Measurements from ENCODE around the gene ZNF175.

DNA sequence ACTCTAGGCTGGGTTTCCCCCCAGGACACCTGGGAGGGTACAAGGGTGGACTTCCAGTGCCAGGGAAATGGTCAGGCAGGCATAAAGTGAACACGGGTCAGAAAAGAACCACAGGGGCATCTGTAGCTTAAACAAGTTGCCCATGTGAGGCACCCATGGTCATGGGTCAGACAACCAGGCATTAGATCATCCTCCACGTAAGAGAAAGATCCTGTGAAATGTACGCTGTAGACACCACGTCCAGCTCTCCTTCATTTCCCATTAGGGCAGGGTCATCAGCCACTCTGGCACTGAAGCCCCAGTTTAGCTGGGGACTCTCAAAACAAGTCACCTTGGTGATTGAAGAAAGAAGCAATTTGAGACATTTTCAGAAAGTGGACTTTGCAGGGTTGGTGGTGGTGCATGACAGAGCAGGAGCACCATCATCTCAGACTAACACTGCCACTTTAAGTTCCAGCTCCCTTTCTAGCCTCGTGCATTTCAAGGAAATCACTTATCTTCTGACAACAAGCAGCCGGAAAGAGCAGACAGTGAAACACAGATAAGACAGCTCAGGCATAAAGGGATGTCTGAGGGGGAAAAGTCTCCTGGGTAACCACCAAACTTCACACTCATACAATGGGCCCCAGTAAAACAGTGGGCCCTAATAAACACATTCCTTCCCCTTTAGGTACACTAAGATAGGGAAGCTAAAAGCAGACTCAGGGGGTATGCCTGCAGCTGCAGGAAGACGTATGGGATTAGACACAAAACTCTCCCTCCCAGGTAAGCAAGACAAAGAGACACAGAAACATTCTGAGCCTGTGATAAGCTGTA lies 23.5 kb upstream of the ZNF175 start:
- TF ChIP-seq, protein P1, sequence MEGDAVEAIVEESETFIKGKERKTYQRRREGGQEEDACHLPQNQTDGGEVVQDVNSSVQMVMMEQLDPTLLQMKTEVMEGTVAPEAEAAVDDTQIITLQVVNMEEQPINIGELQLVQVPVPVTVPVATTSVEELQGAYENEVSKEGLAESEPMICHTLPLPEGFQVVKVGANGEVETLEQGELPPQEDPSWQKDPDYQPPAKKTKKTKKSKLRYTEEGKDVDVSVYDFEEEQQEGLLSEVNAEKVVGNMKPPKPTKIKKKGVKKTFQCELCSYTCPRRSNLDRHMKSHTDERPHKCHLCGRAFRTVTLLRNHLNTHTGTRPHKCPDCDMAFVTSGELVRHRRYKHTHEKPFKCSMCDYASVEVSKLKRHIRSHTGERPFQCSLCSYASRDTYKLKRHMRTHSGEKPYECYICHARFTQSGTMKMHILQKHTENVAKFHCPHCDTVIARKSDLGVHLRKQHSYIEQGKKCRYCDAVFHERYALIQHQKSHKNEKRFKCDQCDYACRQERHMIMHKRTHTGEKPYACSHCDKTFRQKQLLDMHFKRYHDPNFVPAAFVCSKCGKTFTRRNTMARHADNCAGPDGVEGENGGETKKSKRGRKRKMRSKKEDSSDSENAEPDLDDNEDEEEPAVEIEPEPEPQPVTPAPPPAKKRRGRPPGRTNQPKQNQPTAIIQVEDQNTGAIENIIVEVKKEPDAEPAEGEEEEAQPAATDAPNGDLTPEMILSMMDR (IDR thresholded peaks at IDR 0.05), result no peak
- TF ChIP-seq POLR2A (IDR thresholded peaks at IDR 0.05), result no peak
